Mammary epithelial cell (primary cell): ENCODE measurements around the gene TCF7L1.

Experiments used
- EZH2 ChIP-seq: IDR thresholded peaks from 2 replicates; pipeline ENCODE4 v1.6.1; 2012; ENCODE audit warnings: low read length, inconsistent platforms, borderline replicate concordance
- TF ChIP-seq, protein P1 (sequence below), 2 donors: IDR thresholded peaks in 1 of 2; conservative IDR thresholded peaks in 1 of 2; 2 replicates each; pipeline ENCODE4 v1.5.1; 2011 to 2012; ENCODE audit warnings: inconsistent platforms in 2 of 2, low read length in 2 of 2, mild to moderate bottlenecking in 2 of 2, control low read depth in 1 of 2, low read depth in 1 of 2; ENCODE audit not compliant: insufficient read depth in 1 of 2; ENCODE audit errors: extremely low read depth in 1 of 2

DNA sequence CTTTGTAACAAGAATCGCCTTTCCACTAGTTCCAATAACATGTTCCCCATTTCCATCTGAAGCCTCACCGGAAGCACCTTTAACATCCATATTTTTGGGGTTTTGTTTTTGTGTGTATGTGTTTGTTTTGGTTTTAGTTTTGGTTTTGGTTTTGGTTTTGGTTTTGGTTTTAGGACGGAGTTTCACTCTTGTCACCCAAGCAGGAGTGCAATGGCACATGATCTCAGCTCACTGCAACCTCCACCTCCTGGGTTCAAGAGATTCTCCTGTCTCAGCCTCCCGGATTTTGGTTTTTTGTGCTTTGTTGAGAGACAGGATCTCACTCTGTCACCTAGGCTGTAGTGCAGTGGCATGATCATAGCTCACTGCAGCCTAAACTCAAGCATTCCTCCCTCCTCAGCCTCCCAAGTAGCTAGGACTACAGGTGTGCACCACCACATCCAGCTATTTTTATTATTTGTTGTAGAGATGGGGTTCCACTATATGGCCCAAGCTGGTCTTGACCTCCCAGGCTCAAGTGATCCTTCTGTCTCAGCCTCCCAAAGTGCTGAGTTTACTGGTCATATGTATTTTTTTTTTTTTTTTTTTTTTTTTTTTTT, 158.3 kb downstream of the TCF7L1 start:
- TF ChIP-seq, protein P1, sequence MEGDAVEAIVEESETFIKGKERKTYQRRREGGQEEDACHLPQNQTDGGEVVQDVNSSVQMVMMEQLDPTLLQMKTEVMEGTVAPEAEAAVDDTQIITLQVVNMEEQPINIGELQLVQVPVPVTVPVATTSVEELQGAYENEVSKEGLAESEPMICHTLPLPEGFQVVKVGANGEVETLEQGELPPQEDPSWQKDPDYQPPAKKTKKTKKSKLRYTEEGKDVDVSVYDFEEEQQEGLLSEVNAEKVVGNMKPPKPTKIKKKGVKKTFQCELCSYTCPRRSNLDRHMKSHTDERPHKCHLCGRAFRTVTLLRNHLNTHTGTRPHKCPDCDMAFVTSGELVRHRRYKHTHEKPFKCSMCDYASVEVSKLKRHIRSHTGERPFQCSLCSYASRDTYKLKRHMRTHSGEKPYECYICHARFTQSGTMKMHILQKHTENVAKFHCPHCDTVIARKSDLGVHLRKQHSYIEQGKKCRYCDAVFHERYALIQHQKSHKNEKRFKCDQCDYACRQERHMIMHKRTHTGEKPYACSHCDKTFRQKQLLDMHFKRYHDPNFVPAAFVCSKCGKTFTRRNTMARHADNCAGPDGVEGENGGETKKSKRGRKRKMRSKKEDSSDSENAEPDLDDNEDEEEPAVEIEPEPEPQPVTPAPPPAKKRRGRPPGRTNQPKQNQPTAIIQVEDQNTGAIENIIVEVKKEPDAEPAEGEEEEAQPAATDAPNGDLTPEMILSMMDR (conservative IDR thresholded peaks at IDR 0.05 in 1 of 2, IDR thresholded peaks at IDR 0.05 in 1 of 2; ENCODE audit: extremely low read depth in 1 of 2, insufficient read depth in 1 of 2, low read depth in 1 of 2, low read length in 2 of 2) = no peak
- TF ChIP-seq EZH2 = no peak
